Motor neuron (in vitro differentiated cells): ENCODE measurements around the gene DOCK4. TPM values are rescaled to one million over a fixed set of nuclear protein-coding genes. Genes with fewer than 3 reads are reported as not detected.
A peak's percentile ranks its signal among the peaks of the same experiment; 100 is the strongest.

ENCODE experiments used
- ATAC-seq, 8 experiments: fragments of 200-7000 bp; cut with Tn5 transposase; replicated peaks in 6 of 8; 2 replicates each; pipeline ENCODE4 v1.8.0; 2021; ENCODE audit warnings: mild to moderate bottlenecking in 8 of 8, moderate library complexity in 8 of 8
- H3K27ac ChIP-seq, 2 donors: fragments of 250-450 bp; sonication (Bioruptor Pico); 2 replicates each; pipeline ENCODE4 v1.9.0; 2021; ENCODE audit warnings: antibody characterized with exemption in 2 of 2, mild to moderate bottlenecking in 2 of 2, moderate library complexity in 1 of 2
- H3K4me1 ChIP-seq, 2 donors: fragments of 250-450 bp; sonication (Bioruptor Pico); replicated peaks in 1 of 2; 2 replicates each; pipeline ENCODE4 v1.6.1; 2021; ENCODE audit warnings: antibody characterized with exemption in 2 of 2, mild to moderate bottlenecking in 2 of 2, moderate library complexity in 1 of 2
- H3K4me3 ChIP-seq, 5 donors: fragments of 250-450 bp; sonication (Bioruptor Pico); 2 replicates each; pipeline ENCODE4 v1.9.0; 2021; ENCODE audit warnings: antibody characterized with exemption in 5 of 5, mild to moderate bottlenecking in 5 of 5, moderate library complexity in 4 of 5
- WGBS, 10 experiments: fragments of 450-650 bp; shearing (Covaris generic); methylation state at CpG; one replicate each; pipeline ENCODE4 v1.0.0; 2022; 5-methylcytosine and 5-hydroxymethylcytosine counted together
- in situ Hi-C, 9 experiments: fragments of 400-800 bp; cut with MboI; loops; one replicate each; pipeline ENCODE4 v1.15.0; 2021; ENCODE audit warnings: low sequenced_read_pairs in 9 of 9, low pct_unique_long_range_greater_than_20kb in 2 of 9; ENCODE audit not compliant: unreplicated experiment in 9 of 9
- total RNA-seq, 8 experiments: library from RNA; unstranded; fragments of 300-600 nt; gene quantifications; 2 replicates each; pipeline versions ENCODE4 v1.2.3 to v1.2.4, GENCODE V29; 2022

Gene DOCK4
- total RNA-seq, 8 experiments from 2014 or later: 8.1 to 27.3 (median 20.6) TPM

- peaks cover 10 to 11% of the 10 kb centered on the region in 2 donors for H3K4me1 ChIP-seq
- in situ Hi-C loops: no loop called here
- 80 to 100% (median 90%) methylated on average over 1 to 4 of the region's 5 CpGs; no CpG with 5 or more reads in 3 of the 10 experiments for WGBS, 10 experiments
- H3K4me3 ChIP-seq: no peak overlapping the region
- H3K27ac ChIP-seq: no peak overlapping the region
- ATAC-seq: no peak
Observed at GRCh38 chr7:112144284-112145059, 61.7 kb downstream of the DOCK4 start.

GRCh38 chr7:112143582-112143981 is 62.6 kb downstream of the DOCK4 start:
- Histone ChIP-seq H3K27ac (no peak overlapping the region), H3K4me1 (peaks cover 10 to 11% of the 10 kb centered on the region in 2 donors), H3K4me3 (no peak overlapping the region)
- 14 to 100% (median 84%) methylated on average over 1 to 4 of the region's 4 CpGs; no CpG with 5 or more reads in 1 of the 10 experiments for WGBS, 10 experiments
- ATAC-seq: peak in 3 of 8 experiments; percentile 32 to 51 (median 47)
- in situ Hi-C loops: no loop called here

DNA sequence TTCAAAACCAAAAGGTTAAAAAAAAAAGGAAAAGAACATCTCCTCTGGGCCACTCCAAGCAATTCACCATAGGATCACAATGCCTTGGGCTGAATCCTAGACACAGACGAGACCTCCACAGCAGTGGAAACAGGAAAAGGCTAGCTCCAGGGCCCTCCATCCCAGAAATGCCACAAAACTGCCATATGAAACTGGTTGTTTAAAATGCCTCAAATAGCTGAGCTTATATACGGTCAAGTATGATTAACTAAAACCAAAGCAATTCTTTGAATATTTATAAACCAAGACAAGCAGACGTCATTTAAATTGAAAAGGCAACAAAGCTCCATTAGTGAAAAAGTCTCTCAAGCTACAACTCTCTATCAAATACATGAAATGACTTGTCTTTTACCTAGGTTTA is 63.1 kb downstream of the DOCK4 start:
- ATAC-seq: no peak
- Histone ChIP-seq H3K27ac (no peak overlapping the region), H3K4me3 (no peak overlapping the region), H3K4me1 (peaks cover 8 to 10% of the 10 kb centered on the region in 2 donors)
- in situ Hi-C loops: no loop called here
- 50 to 100% (median 83%) methylated on average over 1 to 3 of the region's 3 CpGs; no CpG with 5 or more reads in 1 of the 10 experiments for whole genome bisulfite sequencing, 10 experiments

DNA sequence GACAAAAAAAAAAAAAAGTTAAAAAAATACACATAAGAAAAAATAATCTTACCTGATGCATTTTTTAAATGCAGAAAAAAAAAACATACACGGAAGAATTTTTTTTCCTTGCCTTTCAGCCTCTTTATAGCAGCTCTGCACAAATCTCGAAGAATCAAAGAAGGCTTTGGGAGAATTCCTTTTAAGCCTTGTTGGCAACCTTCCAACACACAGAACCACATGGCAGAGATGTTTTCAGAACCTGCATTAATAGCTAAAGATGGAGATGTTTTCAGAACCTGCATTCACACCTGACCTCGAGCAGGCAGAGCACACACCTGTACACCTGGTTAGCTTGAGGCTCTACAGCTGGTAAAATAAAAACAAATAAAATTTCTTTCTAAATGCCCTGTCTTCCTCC is 65.6 kb downstream of the DOCK4 start:
- Histone ChIP-seq H3K4me1 (peaks cover 13 to 21% of the 10 kb centered on the region in 2 donors), H3K27ac (no peak overlapping the region)
- 56 to 93% (median 82%) methylated on average over 1 to 3 of the region's 3 CpGs for WGBS, 10 experiments

GRCh38 chr7:112138938-112139337 is 67.3 kb downstream of the DOCK4 start:
- in situ Hi-C loops: no loop called here
- Histone ChIP-seq H3K4me3 (no peak overlapping the region), H3K4me1 (peaks cover 15 to 30% of the 10 kb centered on the region in 2 donors), H3K27ac (no peak overlapping the region)
- WGBS, 10 experiments: 75 to 100% (median 94%) methylated on average over 1 to 3 of the region's 3 CpGs; no CpG with 5 or more reads in 2 of the 10 experiments
- ATAC-seq: no peak

More for the DNA sequence above, 65.6 kb downstream of the DOCK4 start:
- in situ Hi-C loops: no loop called here
- H3K4me3 ChIP-seq: no peak overlapping the region
- no peak for ATAC-seq

- H3K4me1 ChIP-seq: peaks cover 15 to 35% of the 10 kb centered on the region in 2 donors
- peak in 3 of 8 experiments; percentile 49 to 79 (median 60) for ATAC-seq
- no peak overlapping the region for H3K27ac ChIP-seq
- H3K4me3 ChIP-seq: no peak overlapping the region
- 0 to 100% (median 80%) methylated on average over 1 to 3 of the region's 3 CpGs; no CpG with 5 or more reads in 1 of the 10 experiments for WGBS, 10 experiments
- in situ Hi-C loops: no loop called here
Observed at GRCh38 chr7:112138325-112138852, 67.8 kb downstream of the DOCK4 start.

- H3K27ac ChIP-seq: no peak overlapping the region
- in situ Hi-C loops: no loop called here
- ATAC-seq: peak in 1 of 8 experiments; percentile 26
- 50 to 89% (median 57%) methylated on average over 1 to 3 of the region's 3 CpGs; no CpG with 5 or more reads in 2 of the 10 experiments for WGBS, 10 experiments
- no peak overlapping the region for H3K4me3 ChIP-seq
- peaks cover 22 to 45% of the 10 kb centered on the region in 2 donors for H3K4me1 ChIP-seq
Observed at GRCh38 chr7:112137141-112138101, 68.8 kb downstream of the DOCK4 start.

- in situ Hi-C loops: no loop called here
- 15 to 92% (median 43%) methylated on average over 1 to 4 of the region's 4 CpGs; no CpG with 5 or more reads in 1 of the 10 experiments for WGBS, 10 experiments
Observed at GRCh38 chr7:112136271-112137008, 69.8 kb downstream of the DOCK4 start.

GRCh38 chr7:112135815-112136214 is 70.4 kb downstream of the DOCK4 start:
- Histone ChIP-seq H3K4me3 (no peak overlapping the region), H3K27ac (peak overlapping the region in 1 of 2 donors; percentile 25), H3K4me1 (peaks cover 36 to 61% of the 10 kb centered on the region in 2 donors)
- 0 to 100% (median 44%) methylated on average over 1 of the region's 1 CpG; no CpG with 5 or more reads in 1 of the 10 experiments for WGBS, 10 experiments
- in situ Hi-C loops: no loop called here
- no peak for ATAC-seq

More at GRCh38 chr7:112136271-112137008, 69.8 kb downstream of the DOCK4 start:
- Histone ChIP-seq H3K4me1 (peaks cover 31 to 55% of the 10 kb centered on the region in 2 donors), H3K27ac (peak overlapping the region; percentile 5), H3K4me3 (no peak overlapping the region)
- peak in 7 of 8 experiments; percentile 8 to 86 (median 82) for ATAC-seq

- peaks cover 41 to 77% of the 10 kb centered on the region in 2 donors for H3K4me1 ChIP-seq
- WGBS, 10 experiments: 0 to 93% (median 67%) methylated on average over 1 to 3 of the region's 3 CpGs; no CpG with 5 or more reads in 2 of the 10 experiments
- H3K27ac ChIP-seq: no peak overlapping the region
- in situ Hi-C loops: no loop called here
- ATAC-seq: peak in 2 of 8 experiments; percentile 66 to 67
- no peak overlapping the region for H3K4me3 ChIP-seq
Observed at GRCh38 chr7:112134039-112134438, 72.2 kb downstream of the DOCK4 start.

DNA sequence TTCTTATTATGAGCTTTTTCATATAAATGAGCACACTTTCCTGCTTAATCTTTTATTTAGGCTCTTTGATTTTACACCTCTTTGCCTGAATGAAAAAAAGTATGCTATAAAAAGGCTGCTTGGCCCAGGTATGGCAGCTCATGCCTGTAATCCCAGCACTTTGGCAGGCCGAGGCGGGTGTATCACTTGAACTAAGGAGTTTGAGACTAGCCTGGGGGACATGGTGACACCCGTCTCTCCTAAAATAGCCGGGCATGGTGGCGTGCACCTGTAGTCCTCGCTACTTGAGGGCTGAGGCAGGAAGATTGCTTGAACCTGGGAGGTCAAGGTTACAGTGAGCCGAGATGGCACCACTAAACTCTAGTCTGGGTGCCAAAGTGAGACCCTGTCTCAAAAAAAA is 72.9 kb downstream of the DOCK4 start:
- Histone ChIP-seq H3K4me1 (peaks cover 41 to 77% of the 10 kb centered on the region in 2 donors), H3K27ac (no peak overlapping the region), H3K4me3 (no peak overlapping the region)
- 57 to 100% (median 93%) methylated on average over 1 to 7 of the region's 7 CpGs; no CpG with 5 or more reads in 2 of the 10 experiments for WGBS, 10 experiments
- no peak for ATAC-seq
- in situ Hi-C loops: no loop called here
